Measurements from ENCODE around the gene DPEP1.

DNA sequence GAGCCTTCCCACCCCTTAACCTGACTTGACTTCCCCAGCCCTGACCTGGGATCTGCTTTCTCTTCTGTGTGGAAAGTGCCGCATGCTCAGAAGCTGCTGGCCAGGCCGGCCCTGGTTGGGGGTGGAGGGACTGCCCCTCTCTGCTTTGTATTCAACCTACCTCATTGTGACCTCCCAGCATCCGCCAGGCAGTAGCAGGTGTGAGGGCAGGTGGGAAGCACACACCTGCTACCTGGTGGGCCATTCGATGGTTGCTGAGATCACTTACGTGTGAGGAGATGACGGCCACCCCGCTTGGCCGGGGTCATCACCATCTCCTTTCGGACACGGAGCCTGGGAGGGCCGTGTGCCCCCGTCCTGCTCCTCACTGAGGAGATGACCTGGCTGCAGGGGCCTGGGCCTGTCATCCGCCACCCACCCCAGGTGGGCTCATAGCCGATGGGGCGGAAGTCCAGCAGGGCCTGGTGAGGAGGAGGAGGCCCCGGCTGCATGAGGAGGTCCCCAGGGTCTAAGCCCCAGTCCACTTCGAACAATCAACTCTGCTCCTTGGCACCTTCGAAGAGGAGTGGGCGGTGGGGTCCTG, 30.7 kb upstream of the DPEP1 start:
- TF ChIP-seq EZH2 (IDR thresholded peaks at IDR 0.05; ENCODE audit: insufficient read depth, poor library complexity, severe bottlenecking) (no peak), EZH2phosphoT487 (IDR thresholded peaks at IDR 0.05; ENCODE audit: insufficient read depth, low read depth) (no peak)
